K562 (cell line): ENCODE results near the gene FGF21. TPM values are rescaled to one million over a fixed set of nuclear protein-coding genes. Genes with fewer than 3 reads are reported as not detected.

Experiments
- ATAC-seq: fragments of 200-7000 bp; cut with Tn5 transposase; 3 replicates; pipeline ENCODE4 v1.9.1; 2020; ENCODE audit warnings: moderate library complexity
- BruUV-seq: library from RNA; stranded (reverse); fragments of 400-500 nt; replicated peaks from 2 replicates; lab custom pipeline; 2021; lab: Mats Ljungman, UMichigan
- CTCF ChIA-PET: fragments of 300-600 bp; formaldehyde crosslinking; extraction: SDS; loops from one replicate; lab custom pipeline; 2021; ENCODE audit warnings: low intra/inter-chr PET ratio; lab: Yijun Ruan, JAX
- POLR2A ChIA-PET: fragments of 300-600, 350-650 bp; sonication (Branson Sonifier 250); formaldehyde crosslinking; extraction: SDS; loops from one replicate; lab custom pipeline; 2021; ENCODE audit warnings: antibody characterized with exemption, inconsistent platforms; lab: Yijun Ruan, JAX
- DNase-seq, 4 experiments: peaks; one replicate each; pipeline versions ENCODE4 v3.0.0 to v3.0.0-alpha.2; 2011 to 2018; ENCODE audit warnings: low spot score in 3 of 4, mixed read lengths in 3 of 4; ENCODE audit errors: extremely low read depth in 1 of 4
- FAIRE-seq: peaks from 2 replicates; lab custom pipeline; 2011; peaks lifted over from hg19 to GRCh38; lab: Jason Lieb, UNC
- H2AFZ ChIP-seq: 2 replicates; pipeline ENCODE4 v1.6.0; 2011; ENCODE audit warnings: low read depth, low read length, control low read depth, inconsistent platforms
- H3K27ac ChIP-seq: fragments of 200-600 bp; 3 replicates; pipeline ENCODE4 v1.8.0; 2011; ENCODE audit warnings: low read depth, mild to moderate bottlenecking, control low read depth, inconsistent platforms, low read length, moderate library complexity, mixed read lengths; ENCODE audit errors: extremely low read depth
- H3K27me3 ChIP-seq, 2 experiments: fragments of 300-600 bp in 1 of 2; 2 replicates in 1 of 2; 3 replicates in 1 of 2; pipeline versions ENCODE4 v1.6.0 to v1.8.0; 2011; ENCODE audit warnings: inconsistent platforms in 2 of 2, low read length in 2 of 2, mild to moderate bottlenecking in 1 of 2, mixed read lengths in 1 of 2, moderate library complexity in 1 of 2; ENCODE audit not compliant: control insufficient read depth in 2 of 2, insufficient read depth in 2 of 2
- H3K36me3 ChIP-seq: fragments of 300-600 bp; 3 replicates; pipeline ENCODE4 v1.8.0; 2011; ENCODE audit warnings: mild to moderate bottlenecking, low read length, inconsistent platforms; ENCODE audit not compliant: control insufficient read depth, insufficient read depth
- H3K4me1 ChIP-seq, 2 experiments: fragments of 200-600 bp in 1 of 2; replicated peaks in 1 of 2; 2 replicates in 1 of 2; 3 replicates in 1 of 2; pipeline versions ENCODE4 v1.5.1 to v1.8.0; 2011; ENCODE audit warnings: inconsistent platforms in 2 of 2, low read length in 2 of 2, mild to moderate bottlenecking in 1 of 2, mixed read lengths in 1 of 2, moderate library complexity in 1 of 2; ENCODE audit not compliant: control insufficient read depth in 2 of 2, insufficient read depth in 2 of 2
- H3K4me2 ChIP-seq: 2 replicates; pipeline ENCODE4 v1.6.1; 2011; ENCODE audit warnings: low read length, control low read depth, inconsistent platforms, mixed read lengths; ENCODE audit not compliant: insufficient read depth
- H3K4me3 ChIP-seq: fragments of 200-600 bp; sonication (generic), shearing (Covaris generic); 2 replicates; pipeline ENCODE4 v1.5.1; 2016; ENCODE audit warnings: control low read depth, inconsistent platforms
- H3K79me2 ChIP-seq: fragments of 200-600 bp; 3 replicates; pipeline ENCODE4 v1.8.0; 2011; ENCODE audit warnings: low read length, inconsistent platforms; ENCODE audit not compliant: control insufficient read depth, insufficient read depth
- H3K9ac ChIP-seq, 2 experiments: 2 replicates each; pipeline versions ENCODE4 v1.6.0 to v1.6.1; 2011; ENCODE audit warnings: low read depth in 2 of 2, low read length in 2 of 2, control low read depth in 1 of 2, inconsistent platforms in 1 of 2, mild to moderate bottlenecking in 1 of 2, mixed read lengths in 1 of 2; ENCODE audit not compliant: insufficient read depth in 1 of 2
- H3K9me1 ChIP-seq: one replicate; pipeline ENCODE4 v1.6.0; 2011; ENCODE audit warnings: inconsistent platforms, mild to moderate bottlenecking, low read length, moderate library complexity; ENCODE audit not compliant: control insufficient read depth, insufficient read depth
- H3K9me3 ChIP-seq: replicated peaks from 2 replicates; pipeline ENCODE4 v1.5.1; 2011; ENCODE audit warnings: low read depth, low read length, inconsistent platforms; ENCODE audit not compliant: control insufficient read depth, insufficient read depth
- H4K20me1 ChIP-seq: replicated peaks from 2 replicates; pipeline ENCODE4 v1.6.1; 2011; ENCODE audit warnings: low read length, inconsistent platforms, mixed read lengths; ENCODE audit not compliant: control insufficient read depth, insufficient read depth
- IFI16 ChIP-seq: fragments of 250-450 bp; sonication (Bioruptor Pico); IDR thresholded peaks from 2 replicates; pipeline ENCODE4 v2.1.2; 2022; ENCODE audit warnings: mild to moderate bottlenecking, inconsistent platforms
- NFIC ChIP-seq: fragments of 450-650 bp; IDR thresholded peaks from 2 replicates; pipeline ENCODE4 v1.6.1; 2017; ENCODE audit warnings: mild to moderate bottlenecking, inconsistent platforms
- NFYB ChIP-seq: IDR thresholded peaks from 2 replicates; pipeline ENCODE4 v1.6.1; 2011; ENCODE audit warnings: mild to moderate bottlenecking, moderate library complexity; ENCODE audit not compliant: insufficient read length; ENCODE audit errors: extremely low read depth
- PTRF ChIP-seq: fragments of 450-650 bp; IDR thresholded peaks from 2 replicates; pipeline ENCODE4 v1.6.1; 2016; ENCODE audit warnings: mild to moderate bottlenecking, missing genetic modification characterization, missing compliant biosample characterization
- XRCC3 ChIP-seq: fragments of 450-650 bp; IDR thresholded peaks from 2 replicates; pipeline ENCODE4 v1.6.1; 2017; ENCODE audit warnings: mild to moderate bottlenecking, moderate library complexity
- WGBS: fragments of 100-300 bp; shearing (Covaris generic); methylation state at CpG from one replicate; pipeline ENCODE4 v1.1.6; 2016; ENCODE audit warnings: low coverage, mixed read lengths; ENCODE audit not compliant: insufficient coverage; ENCODE audit errors: missing lambda C conversion rate; 5-methylcytosine and 5-hydroxymethylcytosine counted together
- in situ Hi-C: fragments of 300-500 bp; cut with MboI; formaldehyde crosslinking; loops from 4 replicates; pipeline ENCODE4 v1.15.0; 2018; ENCODE audit warnings: inconsistent platforms, mixed read lengths
- intact Hi-C: fragments of 100-400 bp; cut with micrococcal nuclease; formaldehyde crosslinking; loops from 2 replicates; pipeline ENCODE4 v1.14.2; 2022
- polyA plus RNA-seq, 8 experiments: library from polyadenylated mRNA; depleted of rRNA in 4 of 8; stranded (reverse) in 5 of 8; unstranded in 3 of 8; fragments of >200 nt; fragmentation: Nextera tagmentation in 2 of 8; fragmentation: Illumina TruSeq in 1 of 8; extraction: Ambion mirVana in 2 of 8; extraction: Trizol in 1 of 8; gene quantifications; 2 replicates each; pipeline versions ENCODE4 v1.2.1 to v1.2.3, GENCODE V29; 2011 to 2014; ENCODE audit warnings: inconsistent platforms in 1 of 8, missing spikeins in 1 of 8
- total RNA-seq, 7 experiments: library from RNA; depleted of rRNA in 6 of 7; stranded (reverse); fragments of >200 nt in 6 of 7; fragmentation: Illumina TruSeq in 2 of 7; extraction: Trizol in 2 of 7; gene quantifications; 2 replicates each; pipeline versions ENCODE4 v1.2.1 to v1.2.3, GENCODE V29; 2011 to 2021; ENCODE audit warnings: low replicate concordance in 1 of 7
- TF ChIP-seq, protein P1 (sequence below): fragments of 450-650 bp; IDR thresholded peaks from 2 replicates; pipeline ENCODE4 v1.6.1; 2014; ENCODE audit warnings: low read depth, mild to moderate bottlenecking, moderate library complexity, borderline replicate concordance
- TF ChIP-seq, protein P2 (sequence below): fragments of 450-650 bp; formaldehyde crosslinking; IDR thresholded peaks from 2 replicates; pipeline ENCODE4 v1.4.0; 2020; ENCODE audit warnings: mild to moderate bottlenecking, moderate library complexity

Gene FGF21
- total and polyA plus RNA-seq, 9 of the 15 experiments (the other 6 are each of a cell fraction or from before 2014, with no cell fraction given) = 0.04 to 0.77 (median 0.09) TPM; not detected in 6

DNA sequence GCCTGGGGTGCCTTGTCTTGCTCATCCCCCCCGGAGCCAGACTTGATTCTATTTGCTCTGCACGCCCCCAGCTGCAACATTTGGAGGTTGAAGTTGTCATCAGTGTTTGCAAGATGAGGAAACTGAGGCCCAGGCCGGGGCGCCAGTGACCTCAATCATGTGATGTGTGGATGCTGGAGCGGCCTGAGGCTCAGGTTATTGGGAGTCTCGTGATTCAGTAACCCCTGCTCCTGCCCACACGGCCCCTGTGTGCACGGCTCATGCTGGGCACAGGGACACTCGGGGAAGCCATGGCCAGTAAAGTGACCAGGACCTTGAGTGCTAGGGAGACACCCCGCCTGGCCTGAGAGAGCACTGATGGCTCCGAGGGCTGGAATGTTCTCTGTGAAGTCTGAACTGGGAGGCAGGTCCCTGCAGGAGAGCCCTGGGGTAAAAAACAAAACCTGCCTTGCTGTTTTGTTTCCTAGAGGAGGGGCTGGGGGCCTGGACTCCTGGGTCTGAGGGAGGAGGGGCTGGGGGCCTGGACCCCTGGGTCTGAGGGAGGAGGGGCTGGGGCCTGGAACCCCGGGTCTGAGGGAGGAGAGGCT is 1.9 kb downstream of the FGF21 start (continued):
- TF ChIP-seq, protein P1, sequence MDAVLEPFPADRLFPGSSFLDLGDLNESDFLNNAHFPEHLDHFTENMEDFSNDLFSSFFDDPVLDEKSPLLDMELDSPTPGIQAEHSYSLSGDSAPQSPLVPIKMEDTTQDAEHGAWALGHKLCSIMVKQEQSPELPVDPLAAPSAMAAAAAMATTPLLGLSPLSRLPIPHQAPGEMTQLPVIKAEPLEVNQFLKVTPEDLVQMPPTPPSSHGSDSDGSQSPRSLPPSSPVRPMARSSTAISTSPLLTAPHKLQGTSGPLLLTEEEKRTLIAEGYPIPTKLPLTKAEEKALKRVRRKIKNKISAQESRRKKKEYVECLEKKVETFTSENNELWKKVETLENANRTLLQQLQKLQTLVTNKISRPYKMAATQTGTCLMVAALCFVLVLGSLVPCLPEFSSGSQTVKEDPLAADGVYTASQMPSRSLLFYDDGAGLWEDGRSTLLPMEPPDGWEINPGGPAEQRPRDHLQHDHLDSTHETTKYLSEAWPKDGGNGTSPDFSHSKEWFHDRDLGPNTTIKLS = no peak
- no peak for TF ChIP-seq NFIC
- TF ChIP-seq, protein P2, sequence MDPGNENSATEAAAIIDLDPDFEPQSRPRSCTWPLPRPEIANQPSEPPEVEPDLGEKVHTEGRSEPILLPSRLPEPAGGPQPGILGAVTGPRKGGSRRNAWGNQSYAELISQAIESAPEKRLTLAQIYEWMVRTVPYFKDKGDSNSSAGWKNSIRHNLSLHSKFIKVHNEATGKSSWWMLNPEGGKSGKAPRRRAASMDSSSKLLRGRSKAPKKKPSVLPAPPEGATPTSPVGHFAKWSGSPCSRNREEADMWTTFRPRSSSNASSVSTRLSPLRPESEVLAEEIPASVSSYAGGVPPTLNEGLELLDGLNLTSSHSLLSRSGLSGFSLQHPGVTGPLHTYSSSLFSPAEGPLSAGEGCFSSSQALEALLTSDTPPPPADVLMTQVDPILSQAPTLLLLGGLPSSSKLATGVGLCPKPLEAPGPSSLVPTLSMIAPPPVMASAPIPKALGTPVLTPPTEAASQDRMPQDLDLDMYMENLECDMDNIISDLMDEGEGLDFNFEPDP (CRISPR knock-in tag) = no peak

- in situ Hi-C loops (no loop called here), intact Hi-C loops (no loop called here)
- no peaks in the 10 kb centered on the region for H3K9me3 ChIP-seq
- H3K9me1 ChIP-seq = no peaks in the 10 kb centered on the region
- ATAC-seq = no peak
- H3K36me3 ChIP-seq = no peaks in the 10 kb centered on the region
- H4K20me1 ChIP-seq = no peaks in the 10 kb centered on the region
- WGBS = 80% methylated on average over 2 of the region's 14 CpGs
- no peak overlapping the region for H2AFZ ChIP-seq
- DNase-seq = no peak
- CTCF ChIA-PET = no interaction called here
- H3K27me3 ChIP-seq = no peaks in the 10 kb centered on the region
- no peak overlapping the region for H3K4me2 ChIP-seq
- H3K79me2 ChIP-seq = peaks cover 6% of the 10 kb centered on the region; the same call in 1 of the 3 replicates
- no peak overlapping the region for H3K27ac ChIP-seq
- FAIRE-seq = no peak
- H3K4me3 ChIP-seq = no peak overlapping the region
- POLR2A ChIA-PET = interaction anchor here (0.5 to 1.3 kb wide), 2 partner anchors 10 to 306 kb away, joined by 3 to 4 read pairs; no protein-coding TSS in a partner anchor
- no peak for TF ChIP-seq XRCC3
- no peak for TF ChIP-seq IFI16
- no peak for TF ChIP-seq PTRF (tag)
- TF ChIP-seq NFYB = no peak
- no TSS peak for BruUV-seq
- peaks cover 25 to 48% of the 10 kb centered on the region in 2 experiments for H3K4me1 ChIP-seq
- H3K9ac ChIP-seq = peak overlapping the region in 1 of 2 experiments; percentile 53; a peak in 1 of 4 replicates
Measured at GRCh38 chr19:48757741-48758144, 2.4 kb downstream of the FGF21 start.
